ENCODE measurements around the gene KLHDC4.

GRCh38 chr16:87740909-87741424, 24.8 kb downstream of the KLHDC4 start:
- TF ChIP-seq TAF1 (conservative IDR thresholded peaks at IDR 0.05) (no peak), RAD21 (IDR thresholded peaks at IDR 0.05) (no peak), CTCF (IDR thresholded peaks at IDR 0.05; ENCODE audit: low read depth, low read length, missing input control) (no peak), GABPA (IDR thresholded peaks at IDR 0.05 in 1 of 2, conservative IDR thresholded peaks at IDR 0.05 in 1 of 2) (no peak), YY1 (IDR thresholded peaks at IDR 0.05) (no peak), ZBTB33 (IDR thresholded peaks at IDR 0.05) (no peak), MAX (IDR thresholded peaks at IDR 0.05) (no peak), SP1 (IDR thresholded peaks at IDR 0.05) (no peak)

All from liver (tissue), 3 donors.